SK-N-SH (cell line): ENCODE results near the gene NALCN. TPM values are rescaled to one million over a fixed set of nuclear protein-coding genes. Genes with fewer than 3 reads are reported as not detected.

Source experiments
- CTCF ChIA-PET: fragments of 300-600, 350-600 bp; formaldehyde crosslinking; extraction: SDS; loops from one replicate; lab custom pipeline; 2021; lab: Yijun Ruan, JAX
- POLR2A ChIA-PET: fragments of 350-600 bp; sonication (Branson Sonifier 250); formaldehyde crosslinking; extraction: SDS; loops from one replicate; lab custom pipeline; 2020; ENCODE audit warnings: antibody characterized with exemption, inconsistent platforms; lab: Yijun Ruan, JAX
- DNase-seq: peaks from one replicate; pipeline ENCODE4 v3.0.0; 2012
- H2AFZ ChIP-seq: fragments of 200-600 bp; sonication (generic); 2 replicates; pipeline ENCODE4 v1.8.1; 2016; ENCODE audit warnings: antibody characterized with exemption, mild to moderate bottlenecking, low read depth
- H3F3A ChIP-seq: fragments of 200-600 bp; sonication (generic); replicated peaks from 2 replicates; pipeline ENCODE3; 2016; ENCODE audit warnings: antibody characterized with exemption, mild to moderate bottlenecking; ENCODE audit not compliant: insufficient read depth
- H3K27ac ChIP-seq, 2 experiments: fragments of 200-500 bp in 1 of 2; fragments of 200-600 bp in 1 of 2; sonication (Bioruptor generic) in 1 of 2; sonication (generic), shearing (Covaris generic) in 1 of 2; 2 replicates each; pipeline versions ENCODE4 v1.5.1 to v1.6.1; 2014 to 2016; ENCODE audit warnings: low read depth in 2 of 2, inconsistent platforms in 1 of 2, low read length in 1 of 2, mild to moderate bottlenecking in 1 of 2, mixed read lengths in 1 of 2
- H3K27me3 ChIP-seq: fragments of 200-600 bp; sonication (generic), shearing (Covaris generic); 2 replicates; pipeline ENCODE4 v1.6.1; 2016; ENCODE audit warnings: mixed run types; ENCODE audit not compliant: insufficient read depth
- H3K36me3 ChIP-seq, 2 experiments: fragments of 200-500 bp in 1 of 2; fragments of 200-600 bp in 1 of 2; sonication (Bioruptor generic) in 1 of 2; sonication (generic) in 1 of 2; replicated peaks in 1 of 2; 2 replicates each; pipeline versions ENCODE3 to v1.5.1; 2014 to 2016; ENCODE audit warnings: low read length in 1 of 2, mild to moderate bottlenecking in 1 of 2; ENCODE audit not compliant: insufficient read depth in 2 of 2, control insufficient read depth in 1 of 2
- H3K4me1 ChIP-seq, 2 experiments: fragments of 200-500 bp in 1 of 2; fragments of 200-600 bp in 1 of 2; sonication (Bioruptor generic) in 1 of 2; sonication (generic), shearing (Covaris generic) in 1 of 2; 2 replicates each; pipeline versions ENCODE4 v1.5.1 to v1.6.1; 2014 to 2016; ENCODE audit warnings: low read depth in 1 of 2, low read length in 1 of 2, mixed run types in 1 of 2; ENCODE audit not compliant: insufficient read depth in 2 of 2, control insufficient read depth in 1 of 2
- H3K4me2 ChIP-seq: fragments of 200-600 bp; sonication (generic), shearing (Covaris generic); 2 replicates; pipeline ENCODE4 v1.6.1; 2017; ENCODE audit warnings: mixed run types
- H3K4me3 ChIP-seq, 2 experiments: fragments of 200-500 bp in 1 of 2; fragments of 200-600 bp in 1 of 2; sonication (Bioruptor generic) in 1 of 2; sonication (generic), shearing (Covaris generic) in 1 of 2; 2 replicates each; pipeline versions ENCODE4 v1.5.1 to v1.8.1; 2014 to 2016; ENCODE audit warnings: low read depth in 2 of 2, inconsistent platforms in 1 of 2, low read length in 1 of 2, mild to moderate bottlenecking in 1 of 2, mixed read lengths in 1 of 2, moderate library complexity in 1 of 2
- H3K79me2 ChIP-seq: fragments of 200-600 bp; sonication (generic); 2 replicates; pipeline ENCODE4 v1.8.1; 2017; ENCODE audit warnings: mild to moderate bottlenecking; ENCODE audit not compliant: insufficient read depth
- H3K9ac ChIP-seq: fragments of 200-600 bp; sonication (generic); 2 replicates; pipeline ENCODE4 v1.6.1; 2017; ENCODE audit warnings: mixed run types
- H3K9me2 ChIP-seq: fragments of 200-600 bp; sonication (generic); 2 replicates; pipeline ENCODE4 v1.6.1; 2017; ENCODE audit warnings: mixed run types
- H3K9me3 ChIP-seq: fragments of 200-600 bp; sonication (generic); 2 replicates; pipeline ENCODE4 v1.6.1; 2017; ENCODE audit warnings: mixed run types, mild to moderate bottlenecking, moderate library complexity
- H4K20me1 ChIP-seq: fragments of 200-600 bp; sonication (generic); 2 replicates; pipeline ENCODE4 v1.6.1; 2017; ENCODE audit warnings: mild to moderate bottlenecking, mixed run types; ENCODE audit not compliant: insufficient read depth
- ELF1 ChIP-seq: IDR thresholded peaks from 2 replicates; pipeline ENCODE4 v1.4.0; 2012
- EP300 ChIP-seq, 2 experiments: IDR thresholded peaks; 2 replicates each; pipeline versions ENCODE4 v1.4.0 to v1.6.1; 2012; ENCODE audit warnings: borderline replicate concordance in 1 of 2, low read depth in 1 of 2, low read length in 1 of 2
- FOXJ3 ChIP-seq: sonication (generic); formaldehyde crosslinking; IDR thresholded peaks from 2 replicates; pipeline ENCODE4 v1.5.1; 2020; ENCODE audit warnings: mild to moderate bottlenecking, missing genetic modification reagents
- GABPA ChIP-seq: IDR thresholded peaks from 2 replicates; pipeline ENCODE4 v1.4.0; 2012; ENCODE audit warnings: low read depth, mild to moderate bottlenecking
- JUND ChIP-seq: IDR thresholded peaks from 2 replicates; pipeline ENCODE4 v1.4.0; 2012
- MEF2A ChIP-seq: IDR thresholded peaks from 2 replicates; pipeline ENCODE4 v1.4.0; 2012; ENCODE audit warnings: low read depth, borderline replicate concordance
- MXI1 ChIP-seq: IDR thresholded peaks from 2 replicates; pipeline ENCODE4 v1.6.1; 2012; ENCODE audit warnings: mild to moderate bottlenecking, low read depth, low read length, improper control_type of control experiment
- RAD21 ChIP-seq: IDR thresholded peaks from 2 replicates; pipeline ENCODE4 v1.6.1; 2012; ENCODE audit warnings: mild to moderate bottlenecking, low read length
- RCOR1 ChIP-seq: fragments of 150-350 bp; IDR thresholded peaks from 2 replicates; pipeline ENCODE4 v1.6.1; 2017; ENCODE audit warnings: antibody characterized with exemption, low read length
- RFX5 ChIP-seq: IDR thresholded peaks from 2 replicates; pipeline ENCODE4 v1.6.1; 2012; ENCODE audit warnings: mild to moderate bottlenecking, improper control_type of control experiment, low read length
- RXRA ChIP-seq: IDR thresholded peaks from 2 replicates; pipeline ENCODE4 v1.4.0; 2012; ENCODE audit warnings: low read depth, mild to moderate bottlenecking, borderline replicate concordance
- SIN3A ChIP-seq: IDR thresholded peaks from 2 replicates; pipeline ENCODE4 v1.6.1; 2012; ENCODE audit warnings: low read depth, mild to moderate bottlenecking, low read length, moderate library complexity, borderline replicate concordance
- TAF1 ChIP-seq: IDR thresholded peaks from 2 replicates; pipeline ENCODE4 v1.6.1; 2012; ENCODE audit warnings: low read depth, mild to moderate bottlenecking, low read length, moderate library complexity, borderline replicate concordance
- TEAD4 ChIP-seq: IDR thresholded peaks from 2 replicates; pipeline ENCODE4 v1.4.0; 2012; ENCODE audit warnings: mild to moderate bottlenecking, borderline replicate concordance; ENCODE audit not compliant: insufficient read depth
- YY1 ChIP-seq: IDR thresholded peaks from 2 replicates; pipeline ENCODE4 v1.4.0; 2012; ENCODE audit warnings: low read depth, mild to moderate bottlenecking
- WGBS: methylation state at CpG from one replicate; pipeline ENCODE4 v1.1.6; 2017; ENCODE audit warnings: low lambda C conversion rate; 5-methylcytosine and 5-hydroxymethylcytosine counted together
- polyA plus RNA-seq, 3 experiments: library from polyadenylated mRNA; depleted of rRNA; stranded (reverse); fragments of >200 nt; gene quantifications; 2 replicates each; pipeline ENCODE4 v1.2.3, GENCODE V29; 2012
- TF ChIP-seq, protein P1 (sequence below): fragments of 150-350 bp; IDR thresholded peaks from 2 replicates; pipeline ENCODE4 v1.6.1; 2016; ENCODE audit warnings: mild to moderate bottlenecking, low read depth, low read length
- TF ChIP-seq, protein P2 (sequence below): fragments of 200-600 bp; sonication (generic); IDR thresholded peaks from 2 replicates; pipeline ENCODE4 v1.6.1; 2017; ENCODE audit warnings: antibody characterized with exemption, mild to moderate bottlenecking, moderate library complexity
- TF ChIP-seq, protein P3 (sequence below): IDR thresholded peaks from 2 replicates; pipeline ENCODE4 v1.6.1; 2012; ENCODE audit warnings: mild to moderate bottlenecking, low read depth, low read length, moderate library complexity

The NALCN gene
- polyA plus RNA-seq, 1 of the 3 experiments (the other 2 are of a cell fraction): 3.0 TPM

DNA sequence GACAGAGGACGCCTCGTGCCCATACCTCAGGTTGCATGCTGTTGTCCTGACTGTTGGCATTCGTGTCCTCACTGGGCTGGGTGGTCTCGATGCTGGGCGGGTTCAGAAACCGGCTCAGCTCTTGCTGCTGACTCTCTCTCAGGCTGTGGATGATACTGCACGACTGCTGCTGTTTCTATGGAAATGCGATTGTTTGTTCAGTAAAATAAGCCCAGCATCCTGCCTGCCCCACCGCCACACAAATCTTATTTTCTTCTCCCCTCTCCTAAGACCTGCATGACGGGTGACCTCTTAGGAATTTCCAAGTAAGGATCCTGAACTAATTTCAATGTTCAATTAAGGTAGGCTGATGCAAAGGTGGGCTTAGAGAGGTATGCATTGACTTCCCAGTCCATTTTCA lies 356.5 kb downstream of the NALCN start:
- ChIA-PET CTCF (no interaction called here), POLR2A (no interaction called here)
- no peak for DNase-seq
- Histone ChIP-seq H3K9me2 (no peaks in the 10 kb centered on the region), H3K4me1 (no peaks in the 10 kb centered on the region), H3K27me3 (no peaks in the 10 kb centered on the region), H3K4me3 (no peak overlapping the region), H3K36me3 (no peaks in the 10 kb centered on the region), H3F3A (no peaks in the 10 kb centered on the region), H4K20me1 (no peaks in the 10 kb centered on the region), H2AFZ (no peak overlapping the region), H3K9ac (no peak overlapping the region), H3K9me3 (no peaks in the 10 kb centered on the region), H3K79me2 (no peaks in the 10 kb centered on the region), H3K27ac (no peak overlapping the region), H3K4me2 (no peak overlapping the region)
- 83% methylated on average over 10 of the region's 10 CpGs for WGBS
- TF ChIP-seq TEAD4: no peak
- no peak for TF ChIP-seq YY1
- TF ChIP-seq ELF1: no peak
- no peak for TF ChIP-seq GABPA
- TF ChIP-seq MEF2A: no peak
- no peak for TF ChIP-seq EP300 (IDR thresholded peaks at IDR 0.05; ENCODE audit: borderline replicate concordance in 1 of 2, low read depth in 1 of 2, low read length in 1 of 2)
- no peak for TF ChIP-seq SIN3A
- TF ChIP-seq MXI1: no peak
- TF ChIP-seq, protein P1, sequence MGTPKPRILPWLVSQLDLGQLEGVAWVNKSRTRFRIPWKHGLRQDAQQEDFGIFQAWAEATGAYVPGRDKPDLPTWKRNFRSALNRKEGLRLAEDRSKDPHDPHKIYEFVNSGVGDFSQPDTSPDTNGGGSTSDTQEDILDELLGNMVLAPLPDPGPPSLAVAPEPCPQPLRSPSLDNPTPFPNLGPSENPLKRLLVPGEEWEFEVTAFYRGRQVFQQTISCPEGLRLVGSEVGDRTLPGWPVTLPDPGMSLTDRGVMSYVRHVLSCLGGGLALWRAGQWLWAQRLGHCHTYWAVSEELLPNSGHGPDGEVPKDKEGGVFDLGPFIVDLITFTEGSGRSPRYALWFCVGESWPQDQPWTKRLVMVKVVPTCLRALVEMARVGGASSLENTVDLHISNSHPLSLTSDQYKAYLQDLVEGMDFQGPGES: no peak
- TF ChIP-seq TAF1: no peak
- no peak for TF ChIP-seq RAD21
- no peak for TF ChIP-seq RXRA
- TF ChIP-seq, protein P2, sequence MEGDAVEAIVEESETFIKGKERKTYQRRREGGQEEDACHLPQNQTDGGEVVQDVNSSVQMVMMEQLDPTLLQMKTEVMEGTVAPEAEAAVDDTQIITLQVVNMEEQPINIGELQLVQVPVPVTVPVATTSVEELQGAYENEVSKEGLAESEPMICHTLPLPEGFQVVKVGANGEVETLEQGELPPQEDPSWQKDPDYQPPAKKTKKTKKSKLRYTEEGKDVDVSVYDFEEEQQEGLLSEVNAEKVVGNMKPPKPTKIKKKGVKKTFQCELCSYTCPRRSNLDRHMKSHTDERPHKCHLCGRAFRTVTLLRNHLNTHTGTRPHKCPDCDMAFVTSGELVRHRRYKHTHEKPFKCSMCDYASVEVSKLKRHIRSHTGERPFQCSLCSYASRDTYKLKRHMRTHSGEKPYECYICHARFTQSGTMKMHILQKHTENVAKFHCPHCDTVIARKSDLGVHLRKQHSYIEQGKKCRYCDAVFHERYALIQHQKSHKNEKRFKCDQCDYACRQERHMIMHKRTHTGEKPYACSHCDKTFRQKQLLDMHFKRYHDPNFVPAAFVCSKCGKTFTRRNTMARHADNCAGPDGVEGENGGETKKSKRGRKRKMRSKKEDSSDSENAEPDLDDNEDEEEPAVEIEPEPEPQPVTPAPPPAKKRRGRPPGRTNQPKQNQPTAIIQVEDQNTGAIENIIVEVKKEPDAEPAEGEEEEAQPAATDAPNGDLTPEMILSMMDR: no peak
- no peak for TF ChIP-seq JUND
- TF ChIP-seq RFX5: no peak
- no peak for TF ChIP-seq RCOR1
- TF ChIP-seq, protein P3, sequence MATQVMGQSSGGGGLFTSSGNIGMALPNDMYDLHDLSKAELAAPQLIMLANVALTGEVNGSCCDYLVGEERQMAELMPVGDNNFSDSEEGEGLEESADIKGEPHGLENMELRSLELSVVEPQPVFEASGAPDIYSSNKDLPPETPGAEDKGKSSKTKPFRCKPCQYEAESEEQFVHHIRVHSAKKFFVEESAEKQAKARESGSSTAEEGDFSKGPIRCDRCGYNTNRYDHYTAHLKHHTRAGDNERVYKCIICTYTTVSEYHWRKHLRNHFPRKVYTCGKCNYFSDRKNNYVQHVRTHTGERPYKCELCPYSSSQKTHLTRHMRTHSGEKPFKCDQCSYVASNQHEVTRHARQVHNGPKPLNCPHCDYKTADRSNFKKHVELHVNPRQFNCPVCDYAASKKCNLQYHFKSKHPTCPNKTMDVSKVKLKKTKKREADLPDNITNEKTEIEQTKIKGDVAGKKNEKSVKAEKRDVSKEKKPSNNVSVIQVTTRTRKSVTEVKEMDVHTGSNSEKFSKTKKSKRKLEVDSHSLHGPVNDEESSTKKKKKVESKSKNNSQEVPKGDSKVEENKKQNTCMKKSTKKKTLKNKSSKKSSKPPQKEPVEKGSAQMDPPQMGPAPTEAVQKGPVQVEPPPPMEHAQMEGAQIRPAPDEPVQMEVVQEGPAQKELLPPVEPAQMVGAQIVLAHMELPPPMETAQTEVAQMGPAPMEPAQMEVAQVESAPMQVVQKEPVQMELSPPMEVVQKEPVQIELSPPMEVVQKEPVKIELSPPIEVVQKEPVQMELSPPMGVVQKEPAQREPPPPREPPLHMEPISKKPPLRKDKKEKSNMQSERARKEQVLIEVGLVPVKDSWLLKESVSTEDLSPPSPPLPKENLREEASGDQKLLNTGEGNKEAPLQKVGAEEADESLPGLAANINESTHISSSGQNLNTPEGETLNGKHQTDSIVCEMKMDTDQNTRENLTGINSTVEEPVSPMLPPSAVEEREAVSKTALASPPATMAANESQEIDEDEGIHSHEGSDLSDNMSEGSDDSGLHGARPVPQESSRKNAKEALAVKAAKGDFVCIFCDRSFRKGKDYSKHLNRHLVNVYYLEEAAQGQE: no peak
- TF ChIP-seq FOXJ3: no peak
